Activated CD4-positive, alpha-beta memory T cell treated with anti-CD3 and anti-CD28 coated beads, Interleukin-2, amount 10 ng/mL, durations not matched to agents 7 days and 5 days (primary cell): ENCODE measurements around the gene MARK4. TPM values are rescaled to one million over a fixed set of nuclear protein-coding genes. Genes with fewer than 3 reads are reported as not detected.
"Not testable (repeated sequence)": the region's sequence is repeated elsewhere in the genome, so short reads cannot be mapped to it uniquely, and the experiment has no call there.

Source experiments
- CTCF ChIA-PET: fragments of 350-600 bp; sonication (Branson Sonifier 250); formaldehyde crosslinking; loops from one replicate; lab custom pipeline; 2021; ENCODE audit warnings: antibody characterized with exemption, inconsistent platforms; lab: Charles Lee
- POLR2A ChIA-PET: fragments of 350-600 bp; sonication (Branson Sonifier 250); formaldehyde crosslinking; loops from one replicate; lab custom pipeline; 2021; ENCODE audit warnings: antibody characterized with exemption; lab: Charles Lee
- DNase-seq: peaks from one replicate; pipeline ENCODE4 v3.0.0-alpha.2; 2020
- H3K27ac Mint-ChIP-seq: one replicate; pipeline ENCODE4 v1.8.0; 2021; ENCODE audit warnings: mild to moderate bottlenecking, mixed read lengths
- H3K27me3 Mint-ChIP-seq: one replicate; pipeline ENCODE4 v1.8.0; 2021; ENCODE audit warnings: mixed read lengths
- H3K36me3 Mint-ChIP-seq: one replicate; pipeline ENCODE4 v1.8.0; 2021; ENCODE audit warnings: low read depth, mixed read lengths
- H3K4me1 Mint-ChIP-seq: one replicate; pipeline ENCODE4 v1.8.0; 2021; ENCODE audit warnings: mixed read lengths
- H3K4me3 Mint-ChIP-seq: one replicate; pipeline ENCODE4 v1.8.0; 2021; ENCODE audit warnings: mild to moderate bottlenecking, mixed read lengths
- H3K9me3 Mint-ChIP-seq: one replicate; pipeline ENCODE4 v1.8.0; 2021; ENCODE audit warnings: mixed read lengths
- total RNA-seq, 2 experiments: library from RNA; stranded (reverse); gene quantifications; one replicate each; pipeline ENCODE4 v1.2.3, GENCODE V29; 2021

MARK4 gene
- total RNA-seq, 2 experiments from 2014 or later = 26.9 to 33.3 TPM

GRCh38 chr19:45306518-45307027 is 55.5 kb downstream of the MARK4 start:
- Mint-ChIP-seq H3K27me3 (peaks cover 4% of the 10 kb centered on the region), H3K4me3 (no peak overlapping the region), H3K4me1 (no peaks in the 10 kb centered on the region), H3K9me3 (no peaks in the 10 kb centered on the region), H3K36me3 (no peaks in the 10 kb centered on the region), H3K27ac (no peak overlapping the region)
- POLR2A ChIA-PET = no interaction called here
- no peak for DNase-seq
- CTCF ChIA-PET = no interaction called here

- CTCF ChIA-PET = no interaction called here
- no peak overlapping the region for H3K27ac Mint-ChIP-seq
- POLR2A ChIA-PET = no interaction called here
- peaks cover 4% of the 10 kb centered on the region for H3K27me3 Mint-ChIP-seq
- H3K9me3 Mint-ChIP-seq = no peaks in the 10 kb centered on the region
- H3K36me3 Mint-ChIP-seq = no peaks in the 10 kb centered on the region
- DNase-seq = no peak
- H3K4me3 Mint-ChIP-seq = no peak overlapping the region
- H3K4me1 Mint-ChIP-seq = no peaks in the 10 kb centered on the region
These were observed 56.3 kb downstream of the MARK4 start for GRCh38 chr19:45307361-45307760.

DNA sequence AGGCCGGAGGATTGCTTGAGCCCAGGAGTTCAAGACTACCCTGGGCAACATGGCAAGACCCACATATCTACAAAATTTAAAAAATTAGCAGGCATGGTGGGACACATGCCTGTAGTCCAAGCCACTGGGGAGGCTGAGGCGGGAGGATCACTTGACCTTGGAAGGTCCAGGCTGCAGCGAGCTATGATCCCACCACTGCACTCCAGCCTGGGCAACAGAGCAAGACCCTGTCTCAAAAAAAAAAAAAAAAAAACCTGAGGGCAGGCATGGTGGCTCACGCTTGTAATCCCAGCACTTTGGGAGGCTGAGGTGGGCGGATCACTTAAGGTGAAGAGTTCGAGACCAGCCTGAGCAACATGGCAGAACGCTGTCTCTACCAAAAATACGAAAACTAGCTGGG is 58.3 kb downstream of the MARK4 start:
- not testable (repeated sequence) for H3K4me1 Mint-ChIP-seq, DNase-seq, H3K9me3 Mint-ChIP-seq, H3K36me3 Mint-ChIP-seq, H3K4me3 Mint-ChIP-seq, H3K27ac Mint-ChIP-seq
- peaks cover 10% of the 10 kb centered on the region for H3K27me3 Mint-ChIP-seq
- ChIA-PET POLR2A (interaction anchor here (1.0 kb wide), 1 partner anchor 9 kb away, joined by 3 read pairs; no protein-coding TSS in a partner anchor), CTCF (interaction anchor here (0.7 kb wide), 1 partner anchor 1823 kb away, joined by 4 read pairs; no protein-coding TSS in a partner anchor)

DNA sequence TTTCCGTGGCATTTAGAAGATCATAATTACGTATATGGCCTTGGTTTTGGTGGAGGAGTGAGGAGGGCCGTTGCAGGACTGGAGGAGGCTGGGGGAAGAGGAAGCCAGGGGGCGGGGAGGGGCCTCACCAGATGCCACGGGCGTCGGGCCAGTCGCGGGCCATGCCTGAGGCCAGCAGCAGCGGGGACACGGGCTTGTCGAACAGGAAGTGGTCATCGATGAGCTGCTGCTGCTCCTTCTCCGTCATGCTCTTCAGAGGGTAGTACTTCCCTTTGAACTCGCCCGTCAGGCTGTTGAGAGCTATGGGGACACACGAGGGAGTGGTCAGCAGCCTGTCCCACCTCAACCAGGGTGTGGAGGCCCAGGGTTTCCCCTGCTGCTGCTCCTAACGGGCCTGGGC is 60.5 kb downstream of the MARK4 start:
- ChIA-PET POLR2A (no interaction called here), CTCF (no interaction called here)
- Mint-ChIP-seq H3K27ac (no peak overlapping the region), H3K4me3 (no peak overlapping the region), H3K27me3 (peaks cover 16% of the 10 kb centered on the region), H3K36me3 (no peaks in the 10 kb centered on the region), H3K9me3 (no peaks in the 10 kb centered on the region), H3K4me1 (no peaks in the 10 kb centered on the region)
- DNase-seq = no peak

DNA sequence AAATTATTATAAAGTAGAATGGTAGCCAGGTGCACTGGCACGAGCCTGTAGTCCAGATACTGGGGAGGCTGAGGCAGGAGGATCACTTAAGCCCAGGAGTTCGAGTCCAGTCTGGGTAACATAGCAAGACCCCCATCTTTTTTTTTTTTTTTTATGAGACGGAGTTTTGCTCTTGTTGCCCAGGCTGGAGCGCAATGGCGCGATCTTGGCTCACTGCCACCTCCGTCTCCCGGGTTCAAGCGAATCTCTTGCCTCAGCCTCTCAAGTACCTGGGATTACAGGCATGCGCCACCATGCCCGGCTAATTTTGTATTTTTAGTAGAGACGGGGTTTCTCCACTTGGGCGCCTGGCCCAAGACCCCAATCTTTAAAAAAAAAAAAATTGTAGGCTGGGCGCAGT is 61.2 kb downstream of the MARK4 start:
- H3K36me3 Mint-ChIP-seq, POLR2A ChIA-PET, H3K4me1 Mint-ChIP-seq, H3K27ac Mint-ChIP-seq, DNase-seq, H3K4me3 Mint-ChIP-seq, CTCF ChIA-PET, H3K9me3 Mint-ChIP-seq: not testable (repeated sequence)
- peaks cover 20% of the 10 kb centered on the region for H3K27me3 Mint-ChIP-seq

GRCh38 chr19:45314708-45315245 is 63.7 kb downstream of the MARK4 start:
- Mint-ChIP-seq H3K9me3 (no peaks in the 10 kb centered on the region), H3K36me3 (no peaks in the 10 kb centered on the region)
- POLR2A ChIA-PET = interaction anchor here (1.2 kb wide), 1 partner anchor 10 kb away, joined by 4 read pairs; no protein-coding TSS in a partner anchor

DNA sequence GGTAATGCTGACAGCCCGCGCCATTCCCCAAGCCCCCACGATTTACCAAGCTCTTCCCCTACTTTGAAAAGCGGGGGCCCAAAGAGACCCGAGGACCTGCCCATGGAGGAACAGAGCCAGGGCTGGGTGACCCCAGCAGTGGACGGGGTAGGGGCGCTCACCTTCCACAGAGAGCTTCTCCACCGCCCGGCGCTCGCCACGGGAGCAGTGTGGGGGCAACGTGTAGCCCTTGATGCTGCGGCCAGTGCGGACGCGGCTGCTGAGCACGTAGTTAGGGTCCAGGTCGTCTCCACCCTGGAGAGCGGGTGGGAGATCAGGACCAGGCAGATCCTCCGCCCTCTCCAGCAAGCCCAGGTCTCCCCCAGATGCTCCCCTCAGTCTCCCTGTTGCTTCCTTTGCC is 64.2 kb downstream of the MARK4 start:
- no peak overlapping the region for H3K27ac Mint-ChIP-seq
- H3K4me1 Mint-ChIP-seq = no peaks in the 10 kb centered on the region
- DNase-seq = no peak
- ChIA-PET POLR2A (interaction anchor here (1.2 kb wide), 1 partner anchor 10 kb away, joined by 4 read pairs; no protein-coding TSS in a partner anchor), CTCF (no interaction called here)
- H3K9me3 Mint-ChIP-seq = no peaks in the 10 kb centered on the region
- peaks cover 23% of the 10 kb centered on the region for H3K27me3 Mint-ChIP-seq
- no peaks in the 10 kb centered on the region for H3K36me3 Mint-ChIP-seq
- no peak overlapping the region for H3K4me3 Mint-ChIP-seq

More at GRCh38 chr19:45314708-45315245, 63.7 kb downstream of the MARK4 start:
- H3K27ac Mint-ChIP-seq = no peak overlapping the region
- H3K4me1 Mint-ChIP-seq = no peaks in the 10 kb centered on the region
- no peak overlapping the region for H3K4me3 Mint-ChIP-seq
- no peak for DNase-seq
- peaks cover 23% of the 10 kb centered on the region for H3K27me3 Mint-ChIP-seq
- CTCF ChIA-PET = no interaction called here

- CTCF ChIA-PET = no interaction called here
- POLR2A ChIA-PET = no interaction called here
- H3K4me1 Mint-ChIP-seq = no peaks in the 10 kb centered on the region
- no peaks in the 10 kb centered on the region for H3K36me3 Mint-ChIP-seq
- no peak overlapping the region for H3K27ac Mint-ChIP-seq
- H3K9me3 Mint-ChIP-seq = no peaks in the 10 kb centered on the region
- peaks cover 28% of the 10 kb centered on the region for H3K27me3 Mint-ChIP-seq
- no peak for DNase-seq
- no peak overlapping the region for H3K4me3 Mint-ChIP-seq
These were observed 70.1 kb downstream of the MARK4 start for GRCh38 chr19:45320997-45321775.

- H3K36me3 Mint-ChIP-seq = no peaks in the 10 kb centered on the region
- no peak for DNase-seq
- ChIA-PET POLR2A (no interaction called here), CTCF (no interaction called here)
- H3K4me1 Mint-ChIP-seq = peaks cover 2% of the 10 kb centered on the region
- no peak overlapping the region for H3K4me3 Mint-ChIP-seq
- no peaks in the 10 kb centered on the region for H3K9me3 Mint-ChIP-seq
- H3K27me3 Mint-ChIP-seq = peaks cover 23% of the 10 kb centered on the region
- H3K27ac Mint-ChIP-seq = no peak overlapping the region
These were observed 70.8 kb downstream of the MARK4 start for GRCh38 chr19:45321848-45322247.

DNA sequence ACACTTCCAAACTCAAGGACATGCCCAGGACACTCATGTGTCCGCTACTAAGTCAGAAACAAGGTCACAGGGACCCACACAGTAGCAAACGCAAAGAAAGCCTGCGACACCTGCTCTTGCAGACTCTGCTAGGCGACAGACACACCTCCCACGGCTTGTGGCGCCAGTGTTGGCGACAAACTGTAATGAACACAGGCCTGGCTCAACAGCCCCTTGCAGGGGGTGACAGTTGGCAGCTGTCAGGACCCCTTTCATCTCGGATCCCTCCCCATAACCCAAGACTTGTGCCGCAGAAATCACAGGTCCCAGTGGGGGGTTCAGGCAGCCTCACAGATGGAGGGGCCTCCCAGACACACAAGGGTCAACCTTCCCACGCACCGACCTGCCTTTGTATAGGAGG is 71.2 kb downstream of the MARK4 start:
- ChIA-PET CTCF (no interaction called here), POLR2A (no interaction called here)
- H3K27ac Mint-ChIP-seq = no peak overlapping the region
- H3K9me3 Mint-ChIP-seq = no peaks in the 10 kb centered on the region
- H3K4me1 Mint-ChIP-seq = peaks cover 2% of the 10 kb centered on the region
- no peak for DNase-seq
- H3K27me3 Mint-ChIP-seq = peaks cover 21% of the 10 kb centered on the region
- no peak overlapping the region for H3K4me3 Mint-ChIP-seq
- H3K36me3 Mint-ChIP-seq = no peaks in the 10 kb centered on the region

DNA sequence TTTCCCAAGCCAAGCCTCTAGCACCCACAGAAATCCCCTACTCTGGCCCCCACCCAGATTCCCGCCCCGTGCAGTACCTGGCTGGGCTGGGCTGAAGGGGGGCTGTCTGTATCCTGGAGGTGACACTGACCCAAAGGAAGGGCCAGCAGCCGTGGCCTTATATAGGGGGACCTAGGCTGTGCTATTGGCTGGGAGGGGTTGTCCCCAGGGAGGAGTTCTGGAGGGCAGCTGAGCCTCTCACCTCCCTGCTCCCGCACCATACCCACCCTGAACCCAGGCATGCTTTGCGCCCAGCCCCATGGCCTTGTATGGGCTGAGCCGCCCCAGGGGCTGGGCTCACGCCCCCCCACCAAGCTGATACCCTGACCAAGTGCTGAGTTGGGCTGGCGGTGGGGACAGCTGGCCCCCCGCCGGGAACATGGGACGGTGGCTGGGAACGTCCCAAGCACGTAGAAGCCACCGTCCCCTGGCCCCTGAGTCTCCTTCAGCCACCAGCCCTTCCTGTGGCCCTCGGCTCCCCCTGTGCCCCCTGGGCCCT is 71.7 kb downstream of the MARK4 start, which contains the start of gene CKM:
TSS of gene CKM (minus strand) at position 132 of the 538 bp plus-strand sequence. CDS start 3,162 bp downstream, outside the sequence.
- ChIA-PET POLR2A (no interaction called here), CTCF (no interaction called here)
- Mint-ChIP-seq H3K9me3 (no peaks in the 10 kb centered on the region), H3K27me3 (peaks cover 18% of the 10 kb centered on the region), H3K4me1 (peaks cover 2% of the 10 kb centered on the region), H3K36me3 (no peaks in the 10 kb centered on the region), H3K27ac (no peak within 1 kb of the TSS), H3K4me3 (no peak within 1 kb of the TSS)
- no peak for DNase-seq

DNA sequence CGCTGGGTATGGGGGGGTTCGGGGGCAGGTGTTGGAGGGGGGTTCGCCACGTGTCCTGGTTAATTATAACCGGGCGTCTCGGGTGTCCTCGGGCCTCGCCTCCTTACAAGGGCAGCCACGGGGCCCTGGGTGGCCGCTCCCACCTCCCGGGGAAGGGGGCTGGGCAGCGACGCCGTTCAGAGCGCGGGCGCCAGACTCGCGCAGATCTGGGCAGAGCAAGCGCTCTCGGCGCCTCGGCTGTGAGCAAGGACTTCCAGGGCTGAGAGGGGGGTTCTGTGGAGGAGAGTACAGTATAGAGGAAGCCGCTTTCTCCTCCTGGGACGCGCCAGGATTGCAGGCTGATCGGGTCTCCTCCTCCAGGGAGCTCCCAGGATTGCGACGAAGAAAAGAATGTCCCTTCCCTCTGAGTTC is 72.6 kb downstream of the MARK4 start:
- H3K9me3 Mint-ChIP-seq = no peaks in the 10 kb centered on the region
- no peaks in the 10 kb centered on the region for H3K36me3 Mint-ChIP-seq
- peaks cover 2% of the 10 kb centered on the region for H3K4me1 Mint-ChIP-seq
- no peak overlapping the region for H3K4me3 Mint-ChIP-seq
- CTCF ChIA-PET = no interaction called here
- H3K27ac Mint-ChIP-seq = no peak overlapping the region
- peaks cover 21% of the 10 kb centered on the region for H3K27me3 Mint-ChIP-seq
- no peak for DNase-seq
- POLR2A ChIA-PET = no interaction called here

GRCh38 chr19:45324349-45324907 is 73.4 kb downstream of the MARK4 start:
- Mint-ChIP-seq H3K27ac (no peak overlapping the region), H3K4me1 (peaks cover 2% of the 10 kb centered on the region), H3K36me3 (no peaks in the 10 kb centered on the region), H3K4me3 (no peak overlapping the region), H3K9me3 (no peaks in the 10 kb centered on the region), H3K27me3 (peaks cover 21% of the 10 kb centered on the region)
- CTCF ChIA-PET = no interaction called here
- no peak for DNase-seq
- POLR2A ChIA-PET = no interaction called here
